ENCODE data around the gene CDK6. TPM values are rescaled to one million over a fixed set of nuclear protein-coding genes. Genes with fewer than 3 reads are reported as not detected.

CDK6 gene
- polyA plus RNA-seq, 2 of the 4 experiments (the other 2 are of a cell fraction): 13.6 to 25.9 TPM

- Histone ChIP-seq H3K9me3 (peaks cover 1% of the 10 kb centered on the region; the same call in 1 of the 3 replicates), H3K4me2 (peak overlapping the region; percentile 73), H3K27ac (peak overlapping the region; percentile 86 to 90), H3K4me3 (peak overlapping the region; percentile 6; the same call in 1 of the 3 replicates), H3K4me1 (peaks cover 68% of the 10 kb centered on the region)
- ChIA-PET CTCF (interaction anchor here (1.0 to 2.0 kb wide), 5 partner anchors 18 to 219 kb away, joined by 3 to 9 read pairs (median 3); no protein-coding TSS in a partner anchor), POLR2A (no interaction called here)
- peak; percentile 74 to 94 for DNase-seq (ENCODE audit: low read depth in 1 of 2, low spot score in 1 of 2)
- 7% methylated on average over 10 of the region's 10 CpGs for WGBS (ENCODE audit: missing lambda C conversion rate)
- peak; percentile 96 for FAIRE-seq
- ATAC-seq: peak; percentile 94 to 96
- no peak for TF ChIP-seq CHD4 (IDR thresholded peaks at IDR 0.05; ENCODE audit: borderline replicate concordance)
- TF ChIP-seq CEBPB (IDR thresholded peaks at IDR 0.05): peak in 1 of 2 experiments; percentile 84; a peak in 2 of 4 replicates
- TF ChIP-seq USF2 (IDR thresholded peaks at IDR 0.05): no peak
- no peak for TF ChIP-seq PHF8 (IDR thresholded peaks at IDR 0.05; ENCODE audit: borderline replicate concordance, low read depth)
- peak; percentile 84 for TF ChIP-seq GATA3 (IDR thresholded peaks at IDR 0.05; ENCODE audit: borderline replicate concordance)
- no peak for TF ChIP-seq ZFP36 (IDR thresholded peaks at IDR 0.05; ENCODE audit: borderline replicate concordance, partially characterized antibody)
- peak; percentile 56; the same call in 1 of the 2 replicates for TF ChIP-seq HOXB13 (CRISPR knock-in tag; IDR thresholded peaks at IDR 0.05; ENCODE audit: low read depth)
- peak; percentile 46; the same call in 1 of the 2 replicates for TF ChIP-seq JUNB (IDR thresholded peaks at IDR 0.05)
- TF ChIP-seq TFCP2L1 (CRISPR knock-in tag; IDR thresholded peaks at IDR 0.05): 0 out of 2 replicates have a peak, but pooled peaks have one; percentile 67
- TF ChIP-seq JUN (IDR thresholded peaks at IDR 0.05): peak in 1 of 2 experiments; percentile 68; a peak in 2 of 5 replicates
- no peak for TF ChIP-seq CBX2 (IDR thresholded peaks at IDR 0.05; ENCODE audit: borderline replicate concordance, low read depth)
- TF ChIP-seq POLR2AphosphoS2 (conservative IDR thresholded peaks at IDR 0.05; ENCODE audit: low read length): no peak
- TF ChIP-seq MAX (IDR thresholded peaks at IDR 0.05): peak; percentile 73
- no peak for TF ChIP-seq MAZ (IDR thresholded peaks at IDR 0.05; ENCODE audit: borderline replicate concordance, low read depth, low read length)
- peak; percentile 100 for TF ChIP-seq MAFK (IDR thresholded peaks at IDR 0.05; ENCODE audit: partially characterized antibody)
- TF ChIP-seq RCOR1 (IDR thresholded peaks at IDR 0.05; ENCODE audit: low read depth, low read length): no peak
- 0 out of 2 replicates have a peak, but pooled peaks have one; percentile 31 for TF ChIP-seq PBX3 (IDR thresholded peaks at IDR 0.05)
- TF ChIP-seq NFE2L2 (conservative IDR thresholded peaks at IDR 0.05; ENCODE audit: low read length): peak; percentile 100
- peak; percentile 31; the same call in 1 of the 2 replicates for TF ChIP-seq FOSL2 (IDR thresholded peaks at IDR 0.05)
- peak; percentile 92 for TF ChIP-seq FOSL2 (CRISPR knock-in tag; IDR thresholded peaks at IDR 0.05)
- peak; percentile 62; the same call in 1 of the 2 replicates for TF ChIP-seq EHF (CRISPR knock-in tag; IDR thresholded peaks at IDR 0.05)
- 0 out of 3 replicates have a peak, but pooled peaks have one; percentile 12 for TF ChIP-seq SMC3 (IDR thresholded peaks at IDR 0.05)
- peak in 1 of 2 experiments; percentile 21; a peak in 1 of 5 replicates for TF ChIP-seq RAD21 (conservative IDR thresholded peaks at IDR 0.05 in 1 of 2, IDR thresholded peaks at IDR 0.05 in 1 of 2)
- peak; percentile 59; the same call in 1 of the 2 replicates for TF ChIP-seq REST (IDR thresholded peaks at IDR 0.05)
- no peak for TF ChIP-seq HMGXB4 (CRISPR knock-in tag; IDR thresholded peaks at IDR 0.05; ENCODE audit: borderline replicate concordance)
- no peak for TF ChIP-seq FOXS1 (CRISPR knock-in tag; IDR thresholded peaks at IDR 0.05)
- no peak; the same call in 1 of the 2 replicates for TF ChIP-seq ATOH8 (CRISPR knock-in tag; IDR thresholded peaks at IDR 0.05; ENCODE audit: low read depth)
- 0 out of 3 replicates have a peak, but pooled peaks have one; percentile 54 for TF ChIP-seq BCL3 (IDR thresholded peaks at IDR 0.05)
- peak; percentile 56; the same call in 1 of the 2 replicates for TF ChIP-seq RARB (CRISPR knock-in tag; IDR thresholded peaks at IDR 0.05)
Measured at GRCh38 chr7:92809760-92810573, 26.4 kb downstream of the CDK6 start.

All from A549 (cell line).